ENCODE measurements around the gene CCT2. TPM values are rescaled to one million over a fixed set of nuclear protein-coding genes. Genes with fewer than 3 reads are reported as not detected.
"Not testable (repeated sequence)": the region's sequence is repeated elsewhere in the genome, so short reads cannot be mapped to it uniquely, and the experiment has no call there.

Gene CCT2
- total RNA-seq, 4 donors from 2014 or later, result 124 to 153 (median 138) TPM

- Histone ChIP-seq H3K27ac (no peak overlapping the region), H3K4me3 (no peak overlapping the region), H3K36me3 (peaks cover 8 to 65% of the 10 kb centered on the region in 2 donors), H3K9me3 (no peaks in the 10 kb centered on the region), H3K4me1 (no peaks in the 10 kb centered on the region), H3K27me3 (no peaks in the 10 kb centered on the region)
- TF ChIP-seq POLR2A (IDR thresholded peaks at IDR 0.05) (no peak), CTCF (IDR thresholded peaks at IDR 0.05 in 4 of 5, conservative IDR thresholded peaks at IDR 0.05 in 1 of 5) (no peak)
- DNase-seq, result no peak
- intact Hi-C loops (cut with DNase I; ENCODE audit: low total_unique reads), result no loop called here
- in situ Hi-C loops (cut with MboI; ENCODE audit: low sequenced_read_pairs in 4 of 4), result no loop called here
- ATAC-seq, result no peak
Observed at GRCh38 chr12:69601962-69602685, 16.9 kb downstream of the CCT2 start.

- no peak overlapping the region for H3K27ac ChIP-seq
- H3K27me3 ChIP-seq, result no peaks in the 10 kb centered on the region
- H3K4me1 ChIP-seq, result no peaks in the 10 kb centered on the region
- in situ Hi-C loops (cut with MboI; ENCODE audit: low sequenced_read_pairs in 4 of 4) (no loop called here), intact Hi-C loops (cut with DNase I; ENCODE audit: low total_unique reads) (no loop called here)
- no peaks in the 10 kb centered on the region for H3K9me3 ChIP-seq
- ATAC-seq (no peak), DNase-seq (no peak)
- H3K4me3 ChIP-seq, result no peak overlapping the region
- H3K36me3 ChIP-seq, result peaks cover 2 to 57% of the 10 kb centered on the region in 2 donors
- TF ChIP-seq CTCF (IDR thresholded peaks at IDR 0.05 in 4 of 5, conservative IDR thresholded peaks at IDR 0.05 in 1 of 5) (no peak), POLR2A (IDR thresholded peaks at IDR 0.05) (no peak)
Observed at GRCh38 chr12:69602954-69603353, 17.7 kb downstream of the CCT2 start.

- H3K27me3 ChIP-seq; intact Hi-C loops (cut with DNase I; ENCODE audit: low total_unique reads); H3K4me3 ChIP-seq; H3K4me1 ChIP-seq; in situ Hi-C loops (cut with MboI; ENCODE audit: low sequenced_read_pairs in 4 of 4); H3K27ac ChIP-seq; ATAC-seq; H3K9me3 ChIP-seq; DNase-seq: not testable (repeated sequence)
- H3K36me3 ChIP-seq, result peaks cover 0 to 51% of the 10 kb centered on the region in 2 donors
Observed at GRCh38 chr12:69603556-69603955, 18.3 kb downstream of the CCT2 start.

GRCh38 chr12:69604275-69604674 is 19.0 kb downstream of the CCT2 start:
- ATAC-seq; H3K4me3 ChIP-seq; intact Hi-C loops (cut with DNase I; ENCODE audit: low total_unique reads); in situ Hi-C loops (cut with MboI; ENCODE audit: low sequenced_read_pairs in 4 of 4); H3K27me3 ChIP-seq; H3K9me3 ChIP-seq; DNase-seq; H3K27ac ChIP-seq; H3K4me1 ChIP-seq: not testable (repeated sequence)
- peaks cover 0 to 43% of the 10 kb centered on the region in 2 donors for H3K36me3 ChIP-seq

GRCh38 chr12:69608114-69608513 is 22.9 kb downstream of the CCT2 start:
- Histone ChIP-seq H3K36me3 (peaks cover 0 to 5% of the 10 kb centered on the region in 2 donors), H3K27ac (no peak overlapping the region), H3K9me3 (no peaks in the 10 kb centered on the region), H3K27me3 (no peaks in the 10 kb centered on the region), H3K4me1 (no peaks in the 10 kb centered on the region), H3K4me3 (no peak overlapping the region)
- intact Hi-C loops (cut with DNase I; ENCODE audit: low total_unique reads) (no loop called here), in situ Hi-C loops (cut with MboI; ENCODE audit: low sequenced_read_pairs in 4 of 4) (no loop called here)
- TF ChIP-seq CTCF (IDR thresholded peaks at IDR 0.05 in 4 of 5, conservative IDR thresholded peaks at IDR 0.05 in 1 of 5) (no peak), POLR2A (IDR thresholded peaks at IDR 0.05) (no peak)
- DNase-seq (no peak), ATAC-seq (no peak)

- in situ Hi-C loops (cut with MboI; ENCODE audit: low sequenced_read_pairs in 4 of 4) (no loop called here), intact Hi-C loops (cut with DNase I; ENCODE audit: low total_unique reads) (no loop called here)
- TF ChIP-seq POLR2A (IDR thresholded peaks at IDR 0.05) (no peak), CTCF (IDR thresholded peaks at IDR 0.05 in 4 of 5, conservative IDR thresholded peaks at IDR 0.05 in 1 of 5) (no peak)
- no peaks in the 10 kb centered on the region for H3K4me1 ChIP-seq
- ATAC-seq (no peak), DNase-seq (no peak)
- no peaks in the 10 kb centered on the region for H3K9me3 ChIP-seq
- no peak overlapping the region for H3K27ac ChIP-seq
- H3K36me3 ChIP-seq, result no peaks in the 10 kb centered on the region
- no peaks in the 10 kb centered on the region for H3K27me3 ChIP-seq
- no peak overlapping the region for H3K4me3 ChIP-seq
Observed at GRCh38 chr12:69610126-69610525, 24.9 kb downstream of the CCT2 start.
